RWPE2 (cell line): ENCODE results near the gene RNF183.

Experiments used
- ATAC-seq: fragments of 200-7000 bp; cut with Tn5 transposase; 3 replicates; pipeline ENCODE4 v1.9.1; 2021; ENCODE audit warnings: low read depth
- DNase-seq: peaks from one replicate; pipeline ENCODE4 v3.0.0-alpha.2; 2020; ENCODE audit warnings: low spot score
- H3K27ac ChIP-seq: fragments of 450-650 bp; 2 replicates; pipeline ENCODE4 v1.5.1; 2017; ENCODE audit warnings: mild to moderate bottlenecking; ENCODE audit not compliant: poor library complexity, severe bottlenecking
- H3K27me3 ChIP-seq: fragments of 250-450 bp; sonication (Bioruptor Pico); 2 replicates; pipeline ENCODE4 v1.5.1; 2021; ENCODE audit warnings: mild to moderate bottlenecking, moderate library complexity; ENCODE audit not compliant: insufficient read depth, poor library complexity, severe bottlenecking
- H3K36me3 ChIP-seq: fragments of 250-450 bp; sonication (Bioruptor Pico); 2 replicates; pipeline ENCODE4 v1.5.1; 2020; ENCODE audit warnings: low read depth, mild to moderate bottlenecking, moderate library complexity
- H3K4me1 ChIP-seq: fragments of 250-450 bp; sonication (Bioruptor Pico); 2 replicates; pipeline ENCODE4 v1.5.1; 2021; ENCODE audit warnings: mild to moderate bottlenecking, moderate library complexity; ENCODE audit not compliant: insufficient read depth, poor library complexity, severe bottlenecking
- H3K4me3 ChIP-seq: fragments of 250-450 bp; sonication (Bioruptor Pico); 2 replicates; pipeline ENCODE4 v1.5.1; 2021; ENCODE audit warnings: mild to moderate bottlenecking, moderate library complexity; ENCODE audit not compliant: severe bottlenecking
- H3K9me3 ChIP-seq: fragments of 250-450 bp; sonication (Bioruptor Pico); 2 replicates; pipeline ENCODE4 v1.5.1; 2021; ENCODE audit warnings: mild to moderate bottlenecking, moderate library complexity; ENCODE audit not compliant: severe bottlenecking
- CTCF ChIP-seq: fragments of 450-650 bp; IDR thresholded peaks from one replicate; pipeline ENCODE4 v1.5.1; 2017; ENCODE audit warnings: mild to moderate bottlenecking, moderate library complexity; ENCODE audit not compliant: poor library complexity, severe bottlenecking

RNF183 gene

GRCh38 chr9:113247640-113248039 is 55.5 kb downstream of the RNF183 start:
- H3K4me3 ChIP-seq = no peak overlapping the region
- ATAC-seq (no peak), DNase-seq (no peak)
- no peak overlapping the region for H3K27ac ChIP-seq
- H3K27me3 ChIP-seq = no peaks in the 10 kb centered on the region
- no peaks in the 10 kb centered on the region for H3K9me3 ChIP-seq
- H3K36me3 ChIP-seq = no peaks in the 10 kb centered on the region; the same call in 1 of the 2 replicates
- TF ChIP-seq CTCF = no peak
- H3K4me1 ChIP-seq = no peaks in the 10 kb centered on the region
